KMS-11 (cell line): ENCODE data around the gene RIPK4.

Source experiments
- H2AFZ ChIP-seq: fragments of 200-600 bp; sonication (generic); 2 replicates; pipeline ENCODE4 v1.6.1; 2016; ENCODE audit warnings: antibody characterized with exemption, mixed run types, low read depth
- H3K27ac ChIP-seq: fragments of 200-600 bp; sonication (generic); 2 replicates; pipeline ENCODE4 v1.6.1; 2016; ENCODE audit warnings: mild to moderate bottlenecking, mixed run types
- H3K27me3 ChIP-seq: fragments of 200-600 bp; sonication (generic); 2 replicates; pipeline ENCODE4 v1.6.1; 2017; ENCODE audit warnings: mild to moderate bottlenecking, low read depth, mixed run types, moderate library complexity; ENCODE audit not compliant: insufficient read depth
- H3K36me3 ChIP-seq: fragments of 200-600 bp; sonication (generic); 2 replicates; pipeline ENCODE4 v1.6.1; 2017; ENCODE audit warnings: mild to moderate bottlenecking, mixed run types; ENCODE audit not compliant: insufficient read depth
- H3K4me1 ChIP-seq: fragments of 200-600 bp; sonication (generic); 2 replicates; pipeline ENCODE4 v1.6.1; 2016; ENCODE audit warnings: mild to moderate bottlenecking, low read depth, mixed run types; ENCODE audit not compliant: poor library complexity, severe bottlenecking
- H3K4me2 ChIP-seq: fragments of 200-600 bp; sonication (generic); 2 replicates; pipeline ENCODE4 v1.7.0; 2016; ENCODE audit warnings: mild to moderate bottlenecking, mixed run types
- H3K4me3 ChIP-seq: fragments of 200-600 bp; sonication (generic); IDR thresholded peaks from 2 replicates; pipeline ENCODE4 v1.6.1; 2017; ENCODE audit warnings: low read depth, low read length, mixed read lengths; ENCODE audit not compliant: insufficient read depth
- H3K79me2 ChIP-seq: fragments of 200-600 bp; sonication (generic); 2 replicates; pipeline ENCODE4 v1.6.1; 2016; ENCODE audit warnings: low read depth, mixed run types; ENCODE audit not compliant: insufficient read depth
- H3K9ac ChIP-seq: fragments of 200-600 bp; sonication (generic); 2 replicates; pipeline ENCODE4 v1.6.1; 2016; ENCODE audit warnings: mild to moderate bottlenecking, mixed run types
- H4K20me1 ChIP-seq: fragments of 200-600 bp; sonication (generic); 2 replicates; pipeline ENCODE4 v1.6.1; 2016; ENCODE audit warnings: mild to moderate bottlenecking, mixed run types; ENCODE audit not compliant: insufficient read depth
- CTCF ChIP-seq: fragments of 200-600 bp; sonication (generic); conservative IDR thresholded peaks from 2 replicates; pipeline ENCODE4 v1.6.1; 2017; ENCODE audit warnings: low read depth, mild to moderate bottlenecking, antibody characterized with exemption, low read length, moderate library complexity, mixed read lengths

RIPK4 gene

GRCh38 chr21:41806773-41807172 lies 39.9 kb upstream of the RIPK4 start:
- Histone ChIP-seq H3K27ac (no peak overlapping the region), H3K4me3 (no peak overlapping the region), H4K20me1 (no peaks in the 10 kb centered on the region), H3K4me1 (no peaks in the 10 kb centered on the region), H3K4me2 (no peak overlapping the region), H3K79me2 (no peaks in the 10 kb centered on the region), H3K27me3 (no peaks in the 10 kb centered on the region), H2AFZ (no peak overlapping the region), H3K9ac (no peak overlapping the region), H3K36me3 (no peaks in the 10 kb centered on the region)
- TF ChIP-seq CTCF, result no peak

GRCh38 chr21:41805643-41806042 lies 38.8 kb upstream of the RIPK4 start:
- Histone ChIP-seq H3K9ac (no peak overlapping the region), H3K27ac (no peak overlapping the region), H3K36me3 (0 out of 2 replicates have a peak, but pooled peaks cover 3% of the 10 kb centered on the region), H3K27me3 (no peaks in the 10 kb centered on the region), H3K4me3 (no peak overlapping the region), H3K79me2 (no peaks in the 10 kb centered on the region), H3K4me1 (no peaks in the 10 kb centered on the region), H2AFZ (no peak overlapping the region), H4K20me1 (no peaks in the 10 kb centered on the region), H3K4me2 (no peak overlapping the region)
- no peak for TF ChIP-seq CTCF

GRCh38 chr21:41805038-41805437 lies 38.2 kb upstream of the RIPK4 start:
- Histone ChIP-seq H4K20me1 (no peaks in the 10 kb centered on the region), H3K4me2 (no peak overlapping the region), H2AFZ (no peak overlapping the region), H3K36me3 (0 out of 2 replicates have a peak, but pooled peaks cover 3% of the 10 kb centered on the region), H3K9ac (no peak overlapping the region), H3K79me2 (no peaks in the 10 kb centered on the region), H3K27me3 (no peaks in the 10 kb centered on the region), H3K27ac (no peak overlapping the region), H3K4me3 (no peak overlapping the region), H3K4me1 (no peaks in the 10 kb centered on the region)
- no peak for TF ChIP-seq CTCF

- no peak for TF ChIP-seq CTCF
Observed at GRCh38 chr21:41804381-41804780, 37.5 kb upstream of the RIPK4 start.

More at GRCh38 chr21:41804381-41804780, 37.5 kb upstream of the RIPK4 start:
- Histone ChIP-seq H4K20me1 (no peaks in the 10 kb centered on the region), H3K4me3 (no peak overlapping the region), H2AFZ (no peak overlapping the region), H3K4me1 (no peaks in the 10 kb centered on the region), H3K79me2 (no peaks in the 10 kb centered on the region), H3K36me3 (0 out of 2 replicates have a peak, but pooled peaks cover 3% of the 10 kb centered on the region), H3K4me2 (no peak overlapping the region), H3K9ac (no peak overlapping the region), H3K27me3 (no peaks in the 10 kb centered on the region), H3K27ac (no peak overlapping the region)
